Measurements from ENCODE around the gene VOPP1.
A peak's percentile ranks its signal among the peaks of the same experiment; 100 is the strongest.

The VOPP1 gene

DNA sequence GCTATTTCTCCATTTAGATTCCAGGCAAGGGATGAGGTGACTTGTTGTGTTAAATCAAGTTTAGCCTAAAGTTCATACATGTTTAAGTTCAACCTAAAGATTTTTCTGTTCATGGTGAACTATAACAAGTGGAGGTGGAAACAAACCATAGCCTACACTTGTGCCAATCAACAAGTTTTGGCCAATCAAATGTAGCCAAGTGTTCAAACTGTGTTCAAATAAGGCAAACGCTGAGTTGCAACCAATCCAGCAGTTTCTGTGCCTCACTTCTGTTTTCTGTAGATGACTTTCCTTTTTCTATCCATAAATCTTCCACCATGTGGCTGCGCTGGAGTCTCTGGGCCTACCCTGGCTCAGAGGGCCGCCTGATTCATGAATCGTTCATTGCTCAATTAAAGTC is 4.5 kb upstream of the VOPP1 start:
- no peak for DNase-seq

DNA sequence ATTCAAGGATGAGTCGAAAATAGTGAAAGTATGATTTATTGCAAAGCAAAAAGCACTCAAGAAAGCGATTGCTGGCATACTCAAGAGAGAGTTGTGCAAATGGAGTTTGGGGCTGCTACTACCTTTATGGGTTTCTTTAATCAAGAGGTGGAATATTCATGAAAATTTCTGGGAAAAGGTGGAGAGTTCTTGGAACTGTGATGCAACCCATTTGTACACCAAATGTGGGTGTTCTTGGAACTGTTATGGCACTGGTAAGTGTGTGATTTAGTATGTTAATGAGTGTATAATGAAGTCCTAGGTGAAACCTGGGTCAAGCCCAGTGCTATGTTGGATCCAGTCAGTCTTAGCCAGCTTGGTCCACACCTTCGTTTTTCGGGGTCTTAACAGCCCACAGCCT is 3.4 kb upstream of the VOPP1 start:
- no peak for DNase-seq

GRCh38 chr7:55575098-55575497 is 2.8 kb upstream of the VOPP1 start:
- DNase-seq, result no peak

GRCh38 chr7:55574051-55574717 is 1.9 kb upstream of the VOPP1 start:
- DNase-seq, result no peak

DNA sequence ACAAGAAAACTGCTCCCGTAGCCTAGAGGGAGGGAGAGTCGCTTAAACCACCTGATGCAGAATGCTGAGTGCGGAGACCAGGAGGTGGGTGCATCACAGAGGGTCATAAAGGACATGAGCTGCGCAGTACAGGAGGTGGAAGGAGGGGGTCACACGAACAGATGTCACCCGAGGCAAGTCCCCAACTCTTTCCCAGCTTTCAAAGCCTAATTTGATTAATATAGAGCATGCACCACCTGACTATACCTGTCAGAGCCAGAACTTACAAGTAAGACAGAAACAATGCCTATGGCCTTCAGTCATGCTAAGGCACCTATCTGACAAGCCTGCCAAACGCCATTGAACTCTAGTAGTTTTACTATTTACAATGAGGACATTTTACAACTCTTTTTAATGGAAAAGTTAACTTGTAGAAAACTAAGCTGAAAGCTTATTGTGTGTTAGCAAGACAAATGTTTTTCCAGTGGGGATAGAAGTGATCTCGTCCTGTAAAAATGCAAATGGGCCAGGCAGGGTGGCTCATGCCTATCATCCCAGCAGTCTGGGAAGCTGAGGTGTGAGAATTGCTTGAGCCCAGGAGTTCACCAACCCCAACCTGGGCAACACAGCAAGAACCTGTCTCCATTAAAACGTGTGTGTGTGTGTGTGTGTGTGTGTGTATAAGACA is 1.1 kb upstream of the VOPP1 start:
- DNase-seq, result no peak

DNA sequence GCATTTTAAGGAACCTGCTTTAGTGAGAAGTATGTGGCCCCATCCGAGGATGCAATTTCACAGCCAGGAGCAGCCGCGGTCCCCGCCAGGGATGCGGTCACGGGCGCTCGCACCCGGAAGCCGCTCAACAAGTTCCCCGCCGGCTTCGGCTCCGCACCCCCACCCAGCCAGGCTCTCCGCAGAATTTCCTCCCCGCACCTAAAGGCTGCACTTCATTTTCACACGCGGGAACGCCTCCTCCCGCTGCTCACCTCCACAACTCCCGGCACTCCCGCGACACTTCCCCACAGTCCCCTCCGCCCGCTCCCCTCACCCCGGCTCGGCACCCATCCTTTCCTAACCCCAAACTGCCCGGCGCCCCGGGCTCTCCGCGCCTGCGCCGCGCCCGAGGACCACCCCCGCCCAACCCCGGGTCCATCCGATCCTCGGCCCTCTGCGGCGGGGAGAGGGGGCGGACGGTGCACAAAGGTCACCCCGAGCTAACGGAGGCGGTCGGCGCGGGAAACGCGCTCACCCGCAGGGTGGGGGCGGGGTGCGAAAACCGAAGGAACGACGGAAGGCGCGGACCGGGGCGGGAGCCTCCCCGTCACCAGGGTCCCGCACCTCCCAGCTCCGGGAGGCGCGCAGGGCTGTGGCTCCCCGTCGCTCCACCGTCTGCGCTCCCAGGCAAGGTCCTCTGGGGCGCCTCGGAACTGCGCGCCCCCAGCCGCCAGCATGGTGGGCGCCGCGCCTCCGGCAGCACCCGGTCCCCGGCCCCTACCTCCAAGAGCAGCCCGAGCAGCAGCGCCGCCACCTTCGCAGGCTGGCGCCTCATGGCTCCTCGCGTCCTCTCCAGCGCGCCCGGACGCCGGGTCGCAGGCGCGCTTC is 558 bp downstream of the VOPP1 start:
- DNase-seq, result peak in 12 of 14 donors; percentile 13 to 77 (median 52)

DNA sequence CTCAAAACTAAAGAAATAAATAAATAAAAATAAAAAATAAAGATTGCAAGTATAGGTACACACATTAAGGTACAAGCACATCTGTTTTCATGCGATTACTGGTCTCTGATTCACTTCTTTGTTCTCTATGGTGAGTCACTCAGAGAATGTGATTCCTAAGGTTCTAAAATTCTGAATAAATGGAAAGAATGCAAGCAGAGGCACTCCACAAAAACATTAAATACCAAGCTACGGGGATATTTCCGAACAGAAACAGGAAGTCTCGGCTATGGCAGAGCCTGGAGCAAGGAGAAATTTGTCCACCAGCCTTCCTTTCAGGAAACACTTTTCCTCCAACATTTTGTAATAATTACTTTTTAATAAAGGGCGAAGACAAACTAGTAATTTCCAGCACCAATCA is 1.4 kb downstream of the VOPP1 start:
- no peak for DNase-seq

- DNase-seq, result no peak
These were observed 2.0 kb downstream of the VOPP1 start for GRCh38 chr7:55570218-55570873.

- DNase-seq, result no peak
These were observed 2.5 kb downstream of the VOPP1 start for GRCh38 chr7:55569797-55570196.

GRCh38 chr7:55569269-55569663 is 3.0 kb downstream of the VOPP1 start:
- DNase-seq, result no peak

DNA sequence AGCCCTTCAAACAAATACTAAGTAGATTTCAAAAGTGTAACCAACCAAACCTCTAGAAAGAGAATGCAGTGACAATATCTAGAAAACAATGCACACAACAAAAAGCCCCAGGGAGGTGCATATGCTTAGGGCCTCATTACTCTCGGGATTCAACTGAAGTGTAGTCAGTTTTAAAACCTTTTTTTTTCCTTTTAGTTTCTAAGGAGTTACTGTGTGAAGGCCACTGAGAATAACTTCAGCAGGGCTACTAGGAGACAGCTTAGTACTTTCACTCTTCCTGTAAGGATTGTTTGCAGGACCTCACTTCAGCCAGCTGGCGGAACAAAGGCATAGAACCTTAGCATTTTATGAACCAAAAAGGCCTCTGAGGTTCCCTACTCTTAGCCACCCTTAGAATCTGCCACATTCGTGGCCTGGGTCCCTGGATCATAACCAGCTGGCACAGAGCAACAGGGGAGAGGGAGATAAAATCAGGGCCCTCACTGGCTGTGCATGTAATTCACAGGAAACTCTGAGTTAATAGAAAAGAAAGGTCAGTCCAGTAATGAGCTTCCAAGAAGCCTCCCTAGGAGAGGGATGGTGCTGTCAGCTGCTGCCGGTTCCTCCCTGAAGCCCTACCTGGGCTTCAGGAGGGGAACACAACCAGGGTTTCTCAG is 3.6 kb downstream of the VOPP1 start:
- DNase-seq, result no peak

GRCh38 chr7:55567571-55567970 is 4.7 kb downstream of the VOPP1 start:
- peak in 2 of 14 donors; percentile 32 to 36 for DNase-seq

- no peak for DNase-seq
These were observed 6.6 kb downstream of the VOPP1 start for GRCh38 chr7:55565681-55566080.

DNA sequence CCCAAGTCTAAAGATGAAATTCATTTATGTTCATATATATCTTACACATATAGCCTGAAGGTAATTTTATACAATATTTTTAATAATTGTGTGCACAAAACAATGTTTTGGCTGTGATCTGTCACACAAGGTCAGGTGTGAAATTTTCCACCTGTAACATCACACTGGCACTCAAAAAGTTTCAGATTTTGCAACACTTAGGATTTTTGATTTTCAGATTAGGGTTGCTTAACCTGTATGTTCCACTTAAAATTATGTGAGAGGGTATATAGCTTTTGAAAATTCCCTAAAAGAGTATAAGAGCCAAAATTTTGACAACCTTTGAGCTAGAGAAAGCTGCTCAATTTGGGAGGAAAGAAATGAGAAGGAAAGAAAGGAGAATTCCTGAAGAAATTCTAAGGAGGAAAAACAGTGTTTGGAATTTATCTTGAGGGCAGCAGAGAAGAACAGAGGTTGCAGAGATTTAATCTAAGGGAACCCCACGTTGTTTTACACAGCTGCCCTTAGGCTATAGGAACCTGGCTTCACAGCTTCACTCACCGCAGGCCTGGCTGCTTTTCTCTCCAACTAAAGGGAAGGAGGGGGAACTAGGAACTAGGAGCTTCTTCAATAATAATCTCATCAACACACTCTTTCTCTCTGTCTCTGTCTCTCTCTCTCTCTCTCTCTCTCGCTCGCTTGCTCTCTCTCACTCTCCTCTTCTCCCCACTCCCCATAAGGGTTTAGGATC is 8.5 kb downstream of the VOPP1 start:
- DNase-seq, result no peak

GRCh38 chr7:55561690-55562089 is 10.6 kb downstream of the VOPP1 start:
- no peak for DNase-seq

GRCh38 chr7:55558962-55559920 is 13.1 kb downstream of the VOPP1 start:
- DNase-seq, result no peak

GRCh38 chr7:55557666-55558188 is 14.6 kb downstream of the VOPP1 start:
- no peak for DNase-seq

GRCh38 chr7:55556492-55556891 is 15.8 kb downstream of the VOPP1 start:
- DNase-seq, result no peak

GRCh38 chr7:55556031-55556430 is 16.3 kb downstream of the VOPP1 start:
- no peak for DNase-seq

DNA sequence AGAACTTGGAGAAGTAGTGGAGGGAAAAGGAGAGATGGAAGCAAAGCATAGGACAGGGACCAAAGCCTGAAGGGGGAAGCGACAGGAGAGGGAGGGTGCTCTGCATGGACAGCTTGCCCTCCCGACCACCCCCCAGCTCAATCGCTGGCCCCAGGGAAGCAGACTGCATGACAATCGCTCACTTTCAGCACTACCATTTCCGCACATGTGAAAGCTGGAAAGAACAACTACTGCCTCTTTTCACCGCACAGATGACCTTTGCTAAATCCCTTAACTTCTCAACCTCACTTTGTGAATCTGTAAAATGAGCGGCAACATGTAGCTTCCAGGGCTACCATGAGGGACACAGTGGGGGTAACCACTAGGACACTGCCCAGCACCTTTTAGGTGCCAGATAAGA is 17.1 kb downstream of the VOPP1 start:
- DNase-seq, result no peak
